Muscle layer of colon (tissue), 2 donors: ENCODE results near the gene CALCOCO1.
A peak's percentile ranks its signal among the peaks of the same experiment; 100 is the strongest.
"Not testable (repeated sequence)": the region's sequence is repeated elsewhere in the genome, so short reads cannot be mapped to it uniquely, and the experiment has no call there.

Experiments
- H3K27ac ChIP-seq: one replicate; pipeline ENCODE4 v1.7.0; 2013; ENCODE audit warnings: low read depth, mild to moderate bottlenecking, low read length, moderate library complexity
- H3K27me3 ChIP-seq, 2 donors: one replicate each; pipeline ENCODE4 v1.7.0; 2013; ENCODE audit warnings: low read length in 2 of 2, mild to moderate bottlenecking in 2 of 2; ENCODE audit not compliant: insufficient read depth in 2 of 2, control insufficient read depth in 1 of 2
- H3K36me3 ChIP-seq: one replicate; pipeline ENCODE4 v1.7.0; 2013; ENCODE audit warnings: mild to moderate bottlenecking, low read length; ENCODE audit not compliant: insufficient read depth
- H3K4me1 ChIP-seq: one replicate; pipeline ENCODE4 v1.7.0; 2013; ENCODE audit warnings: mild to moderate bottlenecking, low read length; ENCODE audit not compliant: insufficient read depth
- H3K4me3 ChIP-seq, 2 donors: one replicate each; pipeline ENCODE4 v1.7.0; 2013; ENCODE audit warnings: low read length in 2 of 2, low read depth in 1 of 2, mild to moderate bottlenecking in 1 of 2, moderate library complexity in 1 of 2
- H3K9ac ChIP-seq: one replicate; pipeline ENCODE4 v1.7.0; 2013; ENCODE audit warnings: low read length
- H3K9me3 ChIP-seq: one replicate; pipeline ENCODE4 v1.7.0; 2013; ENCODE audit warnings: mild to moderate bottlenecking, low read length
- donor health status: abdominal sarcoma.
- donor health status: Adenocarcinoma of cecum.

Gene CALCOCO1

GRCh38 chr12:53728206-53728605, 954 bp upstream of the CALCOCO1 start:
- Histone ChIP-seq H3K9ac (peak overlapping the region; percentile 19), H3K9me3 (no peaks in the 10 kb centered on the region), H3K4me1 (peaks cover 20% of the 10 kb centered on the region), H3K27ac (peak overlapping the region; percentile 71), H3K4me3 (peak overlapping the region; percentile 39 to 82), H3K36me3 (peaks cover 15% of the 10 kb centered on the region), H3K27me3 (no peaks in the 10 kb centered on the region)

- Histone ChIP-seq H3K9ac (peak overlapping the region; percentile 76), H3K4me1 (peaks cover 20% of the 10 kb centered on the region), H3K9me3 (no peaks in the 10 kb centered on the region), H3K4me3 (peak overlapping the region; percentile 81 to 82), H3K27me3 (no peaks in the 10 kb centered on the region), H3K36me3 (peaks cover 28% of the 10 kb centered on the region), H3K27ac (peak overlapping the region; percentile 76)
Observed at GRCh38 chr12:53726946-53727309, 324 bp downstream of the CALCOCO1 start.

- no peaks in the 10 kb centered on the region for H3K9me3 ChIP-seq
- peaks cover 20% of the 10 kb centered on the region for H3K4me1 ChIP-seq
- H3K27me3 ChIP-seq: no peaks in the 10 kb centered on the region
- H3K27ac ChIP-seq: peak overlapping the region; percentile 76
- H3K9ac ChIP-seq: peak overlapping the region; percentile 76
- H3K4me3 ChIP-seq: peak overlapping the region; percentile 81 to 82
- peaks cover 34% of the 10 kb centered on the region for H3K36me3 ChIP-seq
Observed at GRCh38 chr12:53726341-53726740, 911 bp downstream of the CALCOCO1 start.

GRCh38 chr12:53725824-53726223, 1.4 kb downstream of the CALCOCO1 start:
- H3K9ac ChIP-seq: peak overlapping the region; percentile 76
- H3K36me3 ChIP-seq: peaks cover 39% of the 10 kb centered on the region
- no peaks in the 10 kb centered on the region for H3K9me3 ChIP-seq
- H3K4me1 ChIP-seq: peaks cover 20% of the 10 kb centered on the region
- no peak overlapping the region for H3K27ac ChIP-seq
- H3K27me3 ChIP-seq: no peaks in the 10 kb centered on the region
- H3K4me3 ChIP-seq: peak overlapping the region in 1 of 2 donors; percentile 82

GRCh38 chr12:53722450-53723041, 4.7 kb downstream of the CALCOCO1 start:
- H3K4me3 ChIP-seq: no peak overlapping the region
- peaks cover 14% of the 10 kb centered on the region for H3K4me1 ChIP-seq
- no peaks in the 10 kb centered on the region for H3K27me3 ChIP-seq
- peaks cover 57% of the 10 kb centered on the region for H3K36me3 ChIP-seq
- no peaks in the 10 kb centered on the region for H3K9me3 ChIP-seq
- no peak overlapping the region for H3K27ac ChIP-seq
- no peak overlapping the region for H3K9ac ChIP-seq

GRCh38 chr12:53720946-53721345, 6.3 kb downstream of the CALCOCO1 start:
- no peak overlapping the region for H3K9ac ChIP-seq
- H3K9me3 ChIP-seq: no peaks in the 10 kb centered on the region
- peaks cover 65% of the 10 kb centered on the region for H3K36me3 ChIP-seq
- peaks cover 6% of the 10 kb centered on the region for H3K4me1 ChIP-seq
- no peaks in the 10 kb centered on the region for H3K27me3 ChIP-seq
- no peak overlapping the region for H3K4me3 ChIP-seq
- H3K27ac ChIP-seq: no peak overlapping the region

GRCh38 chr12:53719649-53720048, 7.6 kb downstream of the CALCOCO1 start:
- no peaks in the 10 kb centered on the region for H3K9me3 ChIP-seq
- no peaks in the 10 kb centered on the region for H3K4me1 ChIP-seq
- H3K36me3 ChIP-seq: peaks cover 78% of the 10 kb centered on the region
- no peaks in the 10 kb centered on the region for H3K27me3 ChIP-seq
- H3K4me3 ChIP-seq: no peak overlapping the region
- H3K27ac ChIP-seq: no peak overlapping the region
- no peak overlapping the region for H3K9ac ChIP-seq

- H3K36me3 ChIP-seq: peaks cover 78% of the 10 kb centered on the region
- not testable (repeated sequence) for H3K4me3 ChIP-seq
Observed at GRCh38 chr12:53718567-53718966, 8.7 kb downstream of the CALCOCO1 start.

GRCh38 chr12:53717319-53717718, 9.9 kb downstream of the CALCOCO1 start:
- Histone ChIP-seq H3K4me3 (no peak overlapping the region), H3K27me3 (no peaks in the 10 kb centered on the region), H3K9ac (no peak overlapping the region), H3K4me1 (no peaks in the 10 kb centered on the region), H3K9me3 (no peaks in the 10 kb centered on the region), H3K27ac (no peak overlapping the region), H3K36me3 (peaks cover 75% of the 10 kb centered on the region)

More at GRCh38 chr12:53718567-53718966, 8.7 kb downstream of the CALCOCO1 start:
- not testable (repeated sequence) for H3K9me3 ChIP-seq, H3K4me1 ChIP-seq, H3K27me3 ChIP-seq, H3K9ac ChIP-seq, H3K27ac ChIP-seq

- Histone ChIP-seq H3K36me3 (peaks cover 54% of the 10 kb centered on the region), H3K27me3 (no peaks in the 10 kb centered on the region), H3K4me1 (no peaks in the 10 kb centered on the region), H3K27ac (no peak overlapping the region), H3K9me3 (no peaks in the 10 kb centered on the region), H3K4me3 (no peak overlapping the region), H3K9ac (no peak overlapping the region)
Observed at GRCh38 chr12:53714004-53714403, 13.2 kb downstream of the CALCOCO1 start.

GRCh38 chr12:53713516-53713915, 13.7 kb downstream of the CALCOCO1 start:
- Histone ChIP-seq H3K27me3 (no peaks in the 10 kb centered on the region), H3K36me3 (peaks cover 54% of the 10 kb centered on the region), H3K9ac (no peak overlapping the region), H3K9me3 (no peaks in the 10 kb centered on the region), H3K27ac (no peak overlapping the region), H3K4me1 (no peaks in the 10 kb centered on the region), H3K4me3 (no peak overlapping the region)

- Histone ChIP-seq H3K9me3 (no peaks in the 10 kb centered on the region), H3K4me1 (no peaks in the 10 kb centered on the region), H3K9ac (no peak overlapping the region), H3K36me3 (peaks cover 54% of the 10 kb centered on the region), H3K27ac (no peak overlapping the region), H3K4me3 (no peak overlapping the region), H3K27me3 (no peaks in the 10 kb centered on the region)
Observed at GRCh38 chr12:53712059-53712643, 15.1 kb downstream of the CALCOCO1 start.
